Measurements from ENCODE around the gene PTPA.
"Not testable (repeated sequence)": the region's sequence is repeated elsewhere in the genome, so short reads cannot be mapped to it uniquely, and the experiment has no call there.

PTPA gene

DNA sequence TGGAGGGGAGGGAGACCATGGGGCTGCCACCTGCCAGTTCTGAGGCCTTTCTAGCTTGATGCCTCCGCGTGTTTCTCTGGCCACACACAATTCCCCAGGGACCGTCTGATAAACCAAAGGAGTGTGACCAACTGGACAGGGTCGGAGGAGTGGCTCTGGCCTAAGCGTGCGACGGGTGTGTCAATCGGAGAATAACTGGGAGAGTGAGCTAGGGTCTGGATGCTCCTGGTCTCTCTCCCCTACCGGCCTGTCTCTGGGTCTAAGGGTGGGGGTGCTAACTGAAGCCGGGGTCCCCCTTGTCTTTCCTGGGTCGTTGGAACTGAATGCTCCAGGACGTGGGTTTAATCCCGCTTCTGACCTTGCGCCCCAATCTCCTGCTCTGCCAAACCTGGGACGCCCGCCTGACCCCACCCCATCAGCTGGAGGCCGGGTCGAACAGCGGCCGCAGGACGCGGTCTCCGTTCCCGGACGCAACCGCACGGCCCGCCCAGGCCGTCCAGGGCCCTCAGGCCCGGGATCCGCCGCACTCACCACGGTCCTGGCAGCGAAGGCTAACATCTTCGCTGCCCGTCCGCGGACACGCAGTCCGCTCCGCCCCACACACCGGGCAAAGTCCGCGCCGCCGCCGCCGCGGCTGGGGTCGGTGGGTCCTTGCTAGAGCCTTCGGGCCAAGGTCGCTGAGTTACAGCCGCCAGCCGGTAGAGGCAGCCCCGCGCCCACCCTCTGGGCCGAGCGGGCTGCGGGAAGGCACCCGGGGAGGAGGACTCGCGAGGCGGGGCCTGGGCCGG is 1.1 kb upstream of the PTPA start:
- no peak for DNase-seq

DNA sequence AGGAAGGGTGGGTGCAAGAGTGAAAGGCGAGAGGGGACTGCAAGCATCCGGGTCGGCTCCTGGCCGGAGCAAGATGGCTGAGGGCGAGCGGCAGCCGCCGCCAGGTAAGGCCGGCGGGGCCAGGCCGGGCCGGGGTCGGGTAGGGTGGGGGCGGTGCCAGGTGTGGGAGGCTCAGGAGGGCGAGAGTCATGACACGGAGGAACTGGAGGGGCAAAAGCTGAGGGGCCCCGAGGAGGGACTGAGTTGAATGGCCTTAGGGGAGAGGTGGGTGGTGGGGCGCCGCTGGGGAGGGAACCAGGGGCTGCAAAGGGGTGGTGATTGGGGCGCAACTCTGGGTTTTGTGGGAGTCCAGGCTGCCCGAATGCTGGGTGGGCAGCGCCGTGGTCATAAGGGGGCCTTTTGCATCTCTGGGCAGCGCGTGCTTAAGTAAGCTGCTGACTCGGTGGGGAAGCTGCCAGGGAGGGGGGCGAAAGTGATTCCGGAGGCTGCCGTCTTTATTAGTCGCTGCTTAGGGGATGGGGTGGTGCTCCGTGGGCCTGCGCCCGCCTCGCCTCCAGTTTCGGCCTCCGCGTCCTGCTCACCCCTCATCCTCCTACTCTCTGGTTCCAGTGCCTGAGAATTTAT is 425 bp downstream of the PTPA start:
- DNase-seq: no peak

DNA sequence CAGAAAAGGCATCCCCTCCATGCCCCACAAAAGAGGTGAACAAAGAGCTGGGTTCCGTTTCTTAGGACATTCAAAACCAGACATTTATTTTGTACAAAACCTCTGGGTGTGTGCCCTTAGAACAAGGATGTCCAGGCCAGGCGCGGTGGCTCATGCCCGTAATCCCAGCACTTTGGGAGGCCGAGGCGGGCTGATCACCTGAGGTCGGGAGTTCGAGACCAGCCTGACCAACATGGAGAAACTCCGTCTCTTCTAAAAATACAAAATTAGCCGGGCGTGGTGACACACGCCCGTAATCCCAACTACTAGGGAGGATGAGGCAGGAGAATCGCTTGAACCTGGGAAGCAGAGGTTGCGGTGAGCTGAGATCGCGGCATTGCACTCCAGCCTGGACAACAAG is 1.3 kb downstream of the PTPA start:
- DNase-seq: not testable (repeated sequence)

DNA sequence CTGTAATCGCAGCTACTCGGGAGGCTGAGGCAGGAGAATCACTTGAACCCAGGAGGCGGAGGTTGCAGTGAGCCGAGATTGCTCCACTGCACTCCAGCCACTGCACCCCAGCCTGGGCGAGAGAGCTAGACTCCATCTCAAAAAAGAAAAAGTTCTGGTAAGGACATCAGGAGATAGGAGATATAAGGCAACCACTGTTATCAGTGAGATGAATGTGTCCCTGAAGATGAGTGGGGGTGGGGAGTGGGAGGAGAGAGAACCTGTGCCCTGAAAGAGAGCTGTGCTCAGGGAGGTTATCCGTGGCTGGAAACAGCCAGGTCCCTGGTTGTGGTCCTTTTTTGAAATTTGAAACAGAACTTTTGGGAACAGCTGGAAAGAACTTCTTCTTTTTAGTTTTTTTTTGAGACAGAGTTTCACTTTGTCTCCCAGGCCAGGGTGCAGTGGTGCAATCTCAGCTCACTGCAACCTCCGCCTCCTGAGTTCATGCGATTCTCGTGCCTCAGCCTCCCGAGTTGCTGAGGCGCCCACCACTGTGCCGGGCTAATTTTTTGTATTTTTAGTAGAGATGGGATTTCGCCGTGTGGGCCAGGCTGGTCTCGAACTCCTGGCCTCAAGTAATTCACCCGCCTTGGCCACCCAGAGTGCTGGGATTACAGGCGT is 2.6 kb downstream of the PTPA start:
- no peak for DNase-seq

DNA sequence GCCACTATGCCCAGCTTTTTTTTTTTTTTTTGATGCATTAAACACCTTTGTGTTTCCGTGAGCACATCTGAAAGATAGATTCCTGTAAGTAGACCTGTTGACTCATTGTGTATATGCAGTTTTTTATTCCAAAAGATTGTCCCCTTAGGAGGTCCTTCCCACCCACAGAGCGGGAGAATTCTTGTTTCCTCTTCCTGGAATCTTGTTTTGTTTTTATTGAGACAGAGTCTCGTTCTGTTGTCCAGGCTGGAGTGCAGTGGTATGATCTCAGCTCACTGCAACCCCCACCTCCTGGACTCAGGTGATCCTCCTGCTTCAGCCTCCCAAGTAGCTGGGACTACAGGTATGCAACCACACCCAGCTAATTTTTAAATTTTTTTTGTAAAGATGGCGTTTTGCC is 7.6 kb downstream of the PTPA start:
- no peak for DNase-seq

DNA sequence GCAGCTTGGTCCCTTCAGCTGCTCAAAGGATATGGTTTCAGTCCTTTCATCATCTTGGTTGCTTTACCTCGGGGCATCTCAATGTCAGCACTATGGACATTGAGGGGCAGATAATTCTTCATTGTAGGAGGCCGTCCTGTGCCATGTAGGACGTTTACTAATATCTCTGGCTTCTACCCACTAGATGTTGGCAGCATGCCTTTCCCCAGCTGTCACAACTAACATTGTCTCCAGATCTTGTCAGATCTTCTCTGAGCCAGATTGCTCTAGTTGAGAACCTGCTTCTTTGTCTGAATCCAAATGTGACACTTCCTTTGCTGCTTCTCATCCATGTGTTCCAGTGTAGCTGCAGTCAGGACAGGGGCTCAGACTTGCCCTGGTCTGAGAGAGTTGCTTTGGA is 10.3 kb downstream of the PTPA start:
- DNase-seq: no peak

DNA sequence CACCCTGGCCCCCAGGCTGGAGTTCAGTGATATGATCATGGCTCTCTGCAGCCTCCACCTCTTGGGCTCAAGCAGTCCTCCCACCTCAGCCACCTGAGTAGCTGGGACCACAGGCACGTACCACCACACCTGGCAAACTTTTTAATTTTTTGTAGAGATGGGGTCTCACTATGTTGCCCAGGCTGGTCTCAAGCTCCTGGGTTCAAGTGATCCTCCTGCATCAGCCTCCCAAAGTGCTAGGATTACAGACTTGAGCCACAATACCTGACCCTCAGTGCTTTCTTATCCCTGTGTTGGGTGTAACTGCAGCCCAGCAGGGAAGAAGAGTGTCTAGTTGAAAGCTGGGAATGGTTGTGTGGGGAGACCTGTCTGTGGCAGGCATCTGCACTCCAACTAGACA is 10.9 kb downstream of the PTPA start:
- DNase-seq: no peak

DNA sequence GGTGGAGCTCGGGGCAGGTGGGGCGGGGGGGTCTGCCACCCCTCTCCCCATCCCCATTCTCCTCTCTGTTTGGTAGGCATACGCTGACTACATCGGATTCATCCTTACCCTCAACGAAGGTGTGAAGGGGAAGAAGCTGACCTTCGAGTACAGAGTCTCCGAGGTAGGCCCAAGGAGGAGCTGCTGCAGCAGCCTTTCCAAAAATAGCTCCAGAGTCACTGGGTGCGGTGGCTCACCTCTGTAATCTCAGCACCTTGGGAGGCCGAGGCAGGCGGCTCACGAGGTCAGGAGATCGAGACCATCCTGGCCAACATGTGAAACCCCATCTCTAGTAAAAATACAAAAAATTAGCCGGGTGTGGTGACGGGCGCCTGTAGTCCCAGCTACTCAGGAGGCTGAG is 11.8 kb downstream of the PTPA start:
- DNase-seq: not testable (repeated sequence)

DNA sequence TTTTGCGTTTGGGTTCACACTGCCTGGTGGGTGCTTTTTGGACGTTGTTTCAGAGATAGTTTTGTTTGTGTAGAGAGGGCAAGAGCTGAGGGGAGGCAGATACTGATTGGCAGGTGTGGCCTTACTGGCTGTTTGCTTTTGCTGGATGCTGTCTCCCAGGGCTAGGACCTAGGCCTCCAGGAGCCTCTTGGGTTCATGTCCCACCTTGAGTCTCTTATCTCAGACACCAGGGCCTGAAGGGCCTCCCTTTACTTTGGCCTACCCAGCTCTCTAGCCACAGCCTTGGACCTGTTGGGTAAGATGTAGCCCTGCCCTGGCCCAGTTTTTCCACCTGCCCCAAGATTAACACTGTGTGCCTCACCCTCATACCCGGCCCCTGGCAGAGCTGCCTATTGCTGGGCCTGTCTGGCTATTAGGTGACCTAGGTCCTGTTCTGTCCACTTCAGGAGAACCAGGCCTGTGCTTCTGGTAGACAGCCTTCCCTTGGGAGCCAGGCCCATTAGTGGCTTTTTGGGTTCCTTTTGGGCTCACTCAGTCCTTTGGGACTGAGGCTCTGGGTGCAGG is 13.4 kb downstream of the PTPA start:
- DNase-seq: no peak

DNA sequence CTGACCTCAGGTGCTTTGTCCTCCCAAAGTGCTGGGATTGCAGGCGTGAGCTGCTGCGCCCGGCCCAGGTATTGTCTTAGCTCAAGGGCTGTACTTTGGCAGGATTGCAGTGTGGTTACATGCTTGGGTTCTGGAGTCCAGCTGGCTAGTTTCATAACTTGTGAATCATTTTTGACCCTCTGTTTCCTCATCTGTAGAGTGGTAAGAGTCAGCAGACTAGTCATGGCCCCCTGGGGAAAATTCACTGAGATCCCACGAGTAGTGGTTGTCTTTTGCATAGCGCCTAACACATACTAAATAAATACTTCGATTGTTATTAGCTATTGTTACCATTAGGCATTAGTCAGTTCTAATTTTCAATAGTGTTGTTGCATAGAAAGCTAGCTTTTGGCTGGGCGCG is 14.3 kb downstream of the PTPA start:
- DNase-seq: no peak

DNA sequence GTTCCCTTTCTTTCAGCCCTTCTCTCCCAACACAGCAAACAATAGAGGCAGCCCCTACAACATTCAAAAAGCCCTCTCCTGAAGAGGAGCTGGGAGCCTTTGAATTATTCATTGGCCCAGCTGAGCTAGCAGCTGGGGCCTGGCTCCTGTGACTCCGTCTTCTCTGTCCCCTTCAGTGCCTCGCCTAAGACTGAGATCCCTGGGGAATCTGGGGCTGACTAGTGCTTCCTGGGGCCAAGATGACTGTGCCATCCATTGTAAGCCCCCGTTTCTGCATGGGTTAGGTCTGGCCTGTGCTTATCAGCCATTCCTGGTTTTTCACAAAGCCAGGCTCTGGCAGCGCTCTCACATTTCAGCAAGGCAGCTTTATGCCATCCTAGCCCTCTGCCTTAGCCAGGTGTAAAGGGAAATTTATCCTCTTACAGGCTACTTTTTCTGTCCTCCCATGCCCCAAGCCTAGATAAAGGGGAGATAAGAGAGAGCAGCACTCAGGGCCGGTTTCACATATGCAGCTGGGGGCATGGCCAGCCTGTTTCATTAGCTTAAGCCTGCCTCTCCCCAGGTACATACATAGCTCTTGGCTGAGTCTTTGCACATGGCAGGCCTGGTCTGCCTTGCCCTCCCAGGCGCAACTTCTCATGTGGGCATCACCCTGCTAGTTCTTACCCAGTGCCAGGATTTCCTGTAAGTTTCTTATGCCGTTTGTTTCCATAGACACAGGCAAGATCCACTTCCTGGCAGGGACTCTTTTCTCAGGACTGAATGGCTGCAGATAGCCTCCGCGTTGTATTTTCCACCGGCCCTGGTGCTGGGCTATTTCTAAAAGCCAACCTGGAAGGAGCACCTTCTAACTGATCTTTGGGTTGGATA is 15.8 kb downstream of the PTPA start:
- DNase-seq: peak; percentile 22

DNA sequence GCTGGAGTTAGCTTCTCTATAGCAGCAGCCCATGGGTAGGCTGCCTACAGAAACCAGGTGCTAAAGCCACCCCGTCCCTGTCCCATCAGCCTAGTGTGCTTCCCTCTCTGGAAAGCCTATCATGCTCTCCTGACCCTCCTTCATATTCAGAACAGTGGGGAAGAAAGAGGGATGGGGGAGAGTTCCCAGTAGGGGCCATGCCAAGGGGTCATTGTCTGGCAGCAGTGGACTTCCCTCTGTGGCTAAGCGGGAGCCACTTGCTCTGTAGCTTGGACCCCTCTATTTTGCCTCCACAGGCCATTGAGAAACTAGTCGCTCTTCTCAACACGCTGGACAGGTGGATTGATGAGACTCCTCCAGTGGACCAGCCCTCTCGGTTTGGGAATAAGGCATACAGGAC is 17.5 kb downstream of the PTPA start:
- DNase-seq: no peak

DNA sequence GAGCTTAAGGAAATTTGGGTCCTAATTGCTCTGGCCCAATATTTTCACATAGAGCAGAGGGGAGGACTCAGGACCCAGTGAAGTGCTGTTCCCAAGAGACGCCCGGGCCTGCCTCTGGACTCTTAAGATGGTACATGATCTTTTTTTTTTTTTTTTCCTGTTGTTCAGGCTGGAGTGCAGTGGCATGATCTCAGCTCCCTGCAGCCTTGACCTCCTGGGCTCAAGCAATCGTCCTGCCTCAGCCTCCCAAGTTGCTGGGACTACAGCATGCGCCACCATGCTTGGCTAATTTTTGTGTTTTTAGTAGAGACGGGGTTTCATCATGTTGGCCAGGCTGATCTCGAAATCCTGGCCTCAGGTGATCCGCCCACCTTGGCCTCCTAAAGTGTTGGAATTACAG is 19.1 kb downstream of the PTPA start:
- not testable (repeated sequence) for DNase-seq

DNA sequence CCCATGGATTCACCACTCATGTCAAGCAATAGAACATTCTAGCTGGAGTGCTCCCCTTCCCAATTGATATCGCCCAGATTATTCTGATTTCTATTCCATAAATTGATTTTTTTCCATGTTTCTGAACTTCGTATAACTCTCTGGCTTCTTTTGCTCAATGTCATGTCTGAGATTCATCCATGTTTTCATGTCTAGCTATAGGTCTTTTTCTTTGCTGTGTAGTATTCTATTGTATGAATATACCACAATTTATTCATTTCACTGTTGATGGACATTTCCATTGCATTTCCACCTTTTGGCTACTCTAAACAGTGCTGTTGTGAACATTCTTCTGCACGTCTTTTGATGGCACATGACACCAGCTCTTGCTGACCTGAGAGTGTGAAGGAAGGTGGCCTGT is 19.6 kb downstream of the PTPA start:
- DNase-seq: no peak

DNA sequence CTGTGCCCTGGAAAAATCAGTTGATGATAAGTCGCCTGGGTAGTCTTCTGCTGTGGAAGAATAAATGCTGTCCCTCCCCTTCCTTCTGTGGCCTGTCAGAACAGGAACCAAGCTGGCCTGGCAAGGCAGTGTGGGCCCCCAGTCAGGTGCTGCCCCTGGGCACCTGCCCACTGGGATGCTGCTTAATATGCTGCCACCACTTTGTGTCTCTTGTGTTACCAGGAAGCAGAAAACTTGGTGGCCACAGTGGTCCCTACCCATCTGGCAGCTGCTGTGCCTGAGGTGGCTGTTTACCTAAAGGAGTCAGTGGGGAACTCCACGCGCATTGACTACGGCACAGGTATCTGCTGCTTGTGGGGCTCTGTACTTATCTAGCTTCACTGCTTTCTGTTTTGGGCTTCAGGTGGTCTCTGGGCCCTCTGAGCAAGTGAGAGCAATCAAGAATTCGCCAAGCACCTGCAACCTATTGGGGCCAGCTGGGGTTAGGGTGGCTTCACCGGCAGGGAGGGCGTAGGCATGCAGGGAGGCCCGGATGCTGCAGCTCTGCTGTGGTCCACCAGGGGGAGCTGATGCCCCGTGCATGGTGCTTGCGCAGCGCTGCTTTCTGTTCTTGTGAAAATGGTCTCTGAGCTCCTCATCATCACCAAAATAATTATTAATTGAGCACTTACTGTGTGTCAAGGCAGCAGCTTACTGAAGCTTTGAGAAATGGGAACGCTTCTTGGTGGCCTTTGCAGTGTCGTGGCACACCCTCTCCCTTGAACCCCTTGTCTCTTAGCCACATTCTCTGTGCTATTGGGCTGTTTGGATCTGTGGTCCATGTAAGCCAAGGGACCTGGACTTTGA is 20.3 kb downstream of the PTPA start:
- no peak for DNase-seq

DNA sequence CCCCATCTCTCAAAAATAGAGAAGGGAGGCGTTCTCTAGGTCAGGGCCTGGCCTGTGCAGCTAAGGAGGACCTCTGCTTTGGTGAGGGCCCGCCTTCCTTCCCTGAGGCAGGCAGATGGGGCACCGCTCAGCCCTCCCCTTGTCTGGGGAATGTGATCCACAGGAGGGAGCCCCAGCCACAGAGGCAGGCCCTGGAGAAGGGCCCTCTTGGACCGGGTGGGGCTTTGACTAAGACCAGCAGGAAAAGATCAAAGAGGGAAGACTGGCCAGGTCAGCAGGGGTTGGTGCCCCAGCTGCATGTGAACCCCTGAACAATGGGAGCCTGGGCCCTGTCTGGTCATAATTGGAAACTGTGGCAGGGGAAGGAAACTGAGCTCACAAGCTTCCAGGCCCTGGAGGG is 21.9 kb downstream of the PTPA start:
- no peak for DNase-seq

DNA sequence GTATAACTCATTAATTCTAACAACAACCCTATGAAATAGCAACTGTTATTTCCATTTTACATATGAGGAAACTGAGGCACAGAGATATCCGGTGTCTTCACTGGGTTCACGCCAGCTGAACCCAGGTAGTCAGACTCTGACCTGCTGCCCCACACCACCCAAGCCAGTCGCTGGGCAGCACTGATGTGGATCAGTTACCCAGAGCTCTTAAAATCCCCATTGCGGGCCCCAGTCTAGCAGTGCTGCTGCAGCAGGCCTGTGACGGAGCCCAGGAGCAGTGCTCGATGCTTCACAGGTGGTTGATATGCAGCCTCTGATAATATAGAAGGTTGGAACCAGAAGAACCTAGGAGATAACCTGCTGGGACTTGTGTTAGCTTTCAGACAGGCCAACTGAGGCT is 24.3 kb downstream of the PTPA start:
- no peak for DNase-seq

DNA sequence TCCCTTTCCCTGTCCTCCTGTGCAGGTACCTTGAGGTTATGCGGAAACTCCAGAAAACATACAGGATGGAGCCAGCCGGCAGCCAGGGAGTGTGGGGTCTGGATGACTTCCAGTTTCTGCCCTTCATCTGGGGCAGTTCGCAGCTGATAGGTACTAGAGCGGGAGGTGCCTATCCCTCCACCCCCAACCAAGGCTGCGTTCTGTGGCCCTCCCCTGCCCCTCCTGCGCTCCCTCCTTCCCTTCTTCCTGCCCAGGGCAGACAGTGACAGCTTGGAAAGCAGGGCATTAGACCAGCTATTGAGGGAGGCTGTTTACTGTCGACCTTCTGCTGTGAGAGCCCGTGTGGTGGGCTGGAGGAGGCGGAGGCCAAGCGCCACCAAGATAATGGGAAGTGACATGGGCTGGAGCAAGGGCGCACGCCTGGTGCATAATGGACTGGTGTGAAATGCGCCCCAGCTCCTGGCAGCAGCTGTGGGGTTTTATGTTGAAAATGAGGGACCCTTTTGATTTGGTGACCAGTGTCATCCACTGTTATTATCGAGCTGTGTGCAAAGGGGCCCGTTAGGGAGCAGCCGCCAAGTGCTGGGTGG is 25.3 kb downstream of the PTPA start:
- DNase-seq: no peak

DNA sequence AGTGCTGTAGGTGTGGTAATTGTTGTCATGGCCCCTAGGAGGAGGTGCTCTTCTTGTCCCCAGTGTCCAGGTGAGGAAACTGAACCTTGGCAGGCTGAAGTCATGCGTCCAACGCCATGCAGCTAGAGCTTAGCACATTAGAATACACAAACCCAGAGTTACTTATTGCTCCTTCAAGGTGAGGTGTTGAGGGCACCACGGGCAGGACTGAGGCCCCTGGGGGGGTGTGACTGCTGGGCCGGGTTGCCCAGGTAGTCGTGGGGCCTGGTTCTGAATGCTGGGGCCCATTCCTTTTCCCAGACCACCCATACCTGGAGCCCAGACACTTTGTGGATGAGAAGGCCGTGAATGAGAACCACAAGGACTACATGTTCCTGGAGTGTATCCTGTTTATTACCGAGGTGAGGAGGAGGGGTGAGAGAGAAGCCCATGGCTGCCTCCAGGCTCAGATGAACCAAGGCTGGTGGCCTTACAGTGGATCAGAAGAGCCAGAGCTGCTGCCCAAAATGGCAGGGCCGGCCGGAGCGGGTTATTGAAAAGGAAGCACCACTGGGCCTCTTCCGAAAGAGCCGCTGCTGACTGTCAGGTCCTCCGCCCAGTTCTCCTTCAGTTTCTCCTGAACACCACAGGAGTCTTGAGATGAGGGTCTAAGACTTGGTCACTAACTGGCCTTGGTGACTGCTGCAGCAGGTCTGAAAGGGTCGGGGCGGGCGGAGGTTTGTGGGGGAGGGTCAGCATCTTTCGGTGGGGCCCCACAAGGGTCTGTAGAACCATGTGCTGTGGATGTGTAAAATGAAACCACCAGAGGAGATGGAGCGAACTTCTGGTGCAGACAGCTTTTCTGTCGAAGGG is 26.3 kb downstream of the PTPA start:
- no peak for DNase-seq

DNA sequence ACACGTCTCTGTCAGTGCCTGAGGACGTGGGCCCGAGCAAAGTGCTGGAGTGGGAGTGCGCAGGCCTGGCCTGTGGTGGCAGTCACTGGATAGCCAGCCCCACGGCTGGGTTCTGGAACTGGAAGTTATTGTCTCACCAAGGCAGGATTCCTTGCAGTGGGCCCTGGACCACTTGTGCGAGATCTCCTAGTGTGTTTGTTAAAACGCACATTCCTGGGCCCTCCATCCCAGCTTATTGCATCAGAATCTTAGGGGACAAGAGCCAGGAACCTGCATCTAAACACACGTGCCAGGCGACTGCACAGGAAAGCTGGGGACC is 26.9 kb downstream of the PTPA start:
- DNase-seq: no peak

Data from NCI-H187 treated with DMSO at 0.1 percent for 48 hours (cell line).